Amniotic stem cell (primary cell): Measurements from ENCODE around the gene TIMM50.
"Not testable (repeated sequence)": the region's sequence is repeated elsewhere in the genome, so short reads cannot be mapped to it uniquely, and the experiment has no call there.

Source experiments
- DNase-seq: peaks from one replicate; lab custom pipeline; 2025; lab: John Stamatoyannopoulos, UW

Gene TIMM50

DNA sequence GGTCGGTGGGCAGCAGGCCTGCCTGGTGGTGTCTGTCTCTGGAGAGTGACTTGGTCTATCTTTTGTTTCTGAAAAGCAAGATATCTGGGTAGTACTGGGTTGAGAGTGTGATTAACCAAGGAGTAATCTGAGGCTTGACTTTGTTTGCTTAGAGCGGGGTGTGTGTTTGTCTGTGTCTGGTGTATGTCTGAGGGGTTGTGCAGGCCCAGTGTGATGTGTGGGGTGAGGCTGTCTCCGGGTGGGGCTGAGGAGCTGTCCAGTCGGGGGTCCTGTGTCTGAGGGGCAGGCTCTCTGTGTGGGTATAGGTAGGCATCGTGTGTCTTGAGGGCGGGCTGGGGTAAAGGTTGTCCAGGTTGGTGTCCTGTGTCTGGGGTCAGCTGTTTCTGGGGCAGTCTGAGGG, 11.1 kb upstream of the TIMM50 start:
- no peak for DNase-seq

DNA sequence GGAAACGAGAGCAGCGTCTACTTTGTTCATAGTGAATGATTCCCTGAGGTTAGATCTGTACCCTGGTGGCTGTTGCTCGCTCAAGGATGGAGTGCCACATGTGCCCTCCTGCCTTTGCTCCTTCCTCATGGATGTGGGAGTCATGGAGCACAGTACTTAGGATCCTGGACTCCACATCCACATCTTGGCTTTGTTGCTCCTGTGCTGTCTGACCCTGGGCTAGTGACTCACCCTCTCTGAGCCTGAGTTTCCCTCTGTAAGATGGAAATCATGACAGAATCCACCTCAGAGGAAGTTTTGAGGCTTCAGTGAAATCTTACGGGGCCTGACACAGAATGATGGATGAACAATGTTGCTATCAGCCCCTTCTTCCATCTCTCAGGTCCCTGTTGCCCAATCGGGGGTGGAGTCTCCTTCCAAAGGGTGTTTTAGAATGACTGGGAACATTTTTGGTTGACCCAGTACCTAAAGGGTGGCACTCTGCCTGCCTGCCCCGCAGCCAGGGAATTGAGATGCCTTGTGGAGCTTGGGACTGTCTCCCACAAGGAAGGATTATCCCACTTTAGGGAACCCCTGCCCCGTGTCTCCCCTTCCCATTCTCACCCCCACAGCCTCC, 9.8 kb upstream of the TIMM50 start:
- DNase-seq, result no peak

DNA sequence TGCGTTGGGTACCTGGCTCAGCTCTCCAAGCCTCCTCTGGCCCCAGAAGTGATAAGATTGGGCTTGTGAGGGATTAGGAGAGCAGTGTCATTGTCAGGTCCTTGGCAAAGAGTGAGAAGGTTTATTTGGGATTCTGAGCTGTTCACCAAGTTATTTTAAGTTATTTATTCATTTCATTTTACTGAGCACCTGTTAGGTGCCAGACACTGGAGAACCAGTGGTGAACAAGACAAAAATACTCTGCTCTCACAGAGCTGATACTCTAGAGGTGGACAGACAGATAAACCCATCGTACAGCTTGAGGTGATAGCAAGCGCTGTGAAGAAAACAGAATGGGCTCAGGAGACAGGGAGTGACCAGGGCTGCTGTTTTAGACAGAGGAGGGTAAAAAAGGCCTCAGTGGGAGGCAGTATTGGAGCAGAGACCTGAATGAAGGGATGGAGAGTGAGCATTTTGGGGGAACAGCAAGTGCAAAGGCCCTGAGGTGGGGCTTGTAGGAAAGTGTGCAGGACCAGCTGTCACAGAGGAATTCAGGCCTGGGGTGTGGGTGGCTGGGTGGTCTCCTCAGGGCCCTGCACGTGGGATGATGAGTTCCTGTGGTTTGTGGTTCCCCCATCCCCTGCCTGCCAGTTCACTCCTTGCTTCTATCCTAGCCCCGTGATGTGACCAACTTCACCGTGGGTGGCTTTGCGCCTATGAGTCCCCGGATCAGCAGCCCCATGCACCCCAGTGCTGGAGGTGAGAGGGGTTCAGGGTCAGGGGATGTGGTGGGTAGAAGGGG, 8.7 kb upstream of the TIMM50 start:
- no peak for DNase-seq

DNA sequence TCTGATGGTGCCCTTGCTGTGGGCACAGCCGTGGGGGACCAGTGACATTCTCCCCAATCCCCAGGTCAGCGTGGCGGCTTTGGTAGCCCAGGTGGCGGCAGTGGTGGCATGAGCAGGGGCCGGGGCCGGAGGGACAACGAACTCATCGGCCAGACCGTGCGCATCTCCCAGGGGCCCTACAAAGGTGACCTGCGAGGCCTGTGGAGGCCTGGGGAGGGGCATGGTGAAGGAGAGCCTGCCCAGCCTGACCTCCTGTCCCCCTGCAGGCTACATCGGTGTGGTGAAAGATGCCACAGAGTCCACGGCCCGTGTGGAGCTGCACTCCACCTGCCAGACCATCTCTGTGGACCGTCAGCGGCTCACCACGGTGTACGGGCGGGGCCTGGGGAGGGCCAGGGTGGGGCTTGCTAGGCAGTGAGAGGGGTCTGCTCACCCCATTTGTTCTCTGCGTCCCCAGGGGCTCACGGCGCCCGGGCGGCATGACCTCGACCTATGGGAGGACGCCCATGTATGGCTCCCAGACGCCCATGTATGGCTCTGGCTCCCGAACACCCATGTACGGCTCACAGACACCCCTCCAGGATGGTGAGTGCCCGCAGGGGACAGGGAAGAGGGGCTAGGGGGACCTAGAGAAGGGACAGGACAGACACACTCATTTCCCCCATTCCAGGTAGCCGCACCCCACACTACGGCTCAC, 7.7 kb upstream of the TIMM50 start:
- DNase-seq, result no peak

DNA sequence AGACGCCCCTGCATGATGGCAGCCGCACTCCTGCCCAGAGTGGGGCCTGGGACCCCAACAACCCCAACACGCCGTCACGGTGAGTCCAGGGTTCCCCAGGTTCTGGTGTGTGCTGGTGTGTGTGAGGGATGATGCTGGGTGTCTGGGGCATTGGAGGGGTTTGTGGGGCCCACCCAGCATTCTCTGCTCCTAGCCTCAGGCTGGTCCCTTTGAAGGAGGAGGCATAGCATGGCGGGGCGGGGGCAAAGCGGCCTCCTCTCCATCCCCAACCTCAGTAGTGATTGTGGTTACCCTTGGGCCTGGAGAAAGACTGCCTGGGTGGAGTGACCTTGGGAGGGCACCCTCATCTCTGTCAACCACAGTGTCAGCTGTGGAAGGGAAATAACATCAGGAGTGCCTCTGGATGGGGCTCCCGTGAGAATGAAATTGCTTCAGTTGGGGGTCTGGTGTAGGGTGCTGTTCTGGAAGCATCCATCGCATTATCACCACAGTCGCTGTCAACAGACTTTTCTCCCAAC, 7.1 kb upstream of the TIMM50 start:
- DNase-seq, result no peak

DNA sequence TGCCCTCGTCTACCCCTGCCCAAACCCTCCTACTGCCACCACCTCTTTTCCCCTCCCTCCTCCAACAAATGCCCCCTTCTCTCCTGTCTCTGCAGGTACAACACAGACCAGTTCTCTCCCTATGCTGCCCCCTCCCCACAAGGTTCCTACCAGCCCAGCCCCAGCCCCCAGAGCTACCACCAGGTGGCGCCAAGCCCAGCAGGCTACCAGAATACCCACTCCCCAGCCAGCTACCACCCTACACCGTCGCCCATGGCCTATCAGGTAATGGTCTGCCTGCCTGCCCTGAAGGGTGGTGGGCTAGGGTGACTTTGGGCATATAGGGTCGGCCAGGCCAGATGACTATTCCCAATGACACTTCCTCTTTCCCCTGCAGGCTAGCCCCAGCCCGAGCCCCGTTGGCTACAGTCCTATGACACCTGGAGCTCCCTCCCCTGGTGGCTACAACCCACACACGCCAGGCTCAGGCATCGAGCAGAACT, 6.5 kb upstream of the TIMM50 start:
- no peak for DNase-seq

DNA sequence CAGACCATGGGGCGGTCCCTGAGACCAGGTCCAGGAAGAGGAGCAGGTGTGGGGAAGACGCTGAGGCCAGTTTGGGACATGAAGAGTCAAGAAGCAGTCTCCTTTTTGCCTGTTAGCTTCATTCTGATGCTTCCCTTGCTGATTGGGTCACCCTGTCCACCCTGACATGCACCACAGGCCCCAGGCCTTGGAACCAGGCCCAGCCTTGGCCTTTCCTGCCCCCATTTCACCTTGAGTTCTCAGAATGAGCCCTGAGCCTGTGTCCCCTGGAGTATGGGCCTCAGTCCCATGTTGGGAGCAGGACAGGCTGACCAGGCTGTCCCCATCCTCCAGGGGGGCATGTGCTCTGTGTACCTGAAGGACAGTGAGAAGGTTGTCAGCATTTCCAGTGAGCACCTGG, 4.9 kb upstream of the TIMM50 start:
- no peak for DNase-seq

DNA sequence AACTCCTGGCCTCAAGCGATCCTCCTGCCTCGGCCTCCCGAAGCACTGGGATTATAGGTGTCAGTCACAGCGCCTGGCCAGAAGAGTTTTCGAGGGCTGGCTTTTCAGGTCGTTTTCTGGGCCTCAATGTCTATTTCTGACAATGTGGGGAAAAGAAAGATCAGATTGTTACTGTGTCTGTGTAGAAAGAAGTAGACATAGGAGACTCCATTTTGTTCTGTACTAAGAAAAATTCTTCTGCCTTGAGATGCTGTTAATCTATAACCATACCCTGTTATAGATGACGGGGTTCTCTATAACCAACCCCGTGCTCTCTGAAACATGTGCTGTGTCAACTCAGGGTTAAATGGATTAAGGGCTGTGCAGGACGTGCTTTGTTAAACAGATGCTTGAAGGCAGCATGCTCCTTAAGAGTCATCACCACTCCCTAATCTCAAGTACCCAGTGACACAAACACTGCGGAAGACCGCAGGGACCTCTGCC, 1.3 kb upstream of the TIMM50 start:
- DNase-seq, result not testable (repeated sequence)

DNA sequence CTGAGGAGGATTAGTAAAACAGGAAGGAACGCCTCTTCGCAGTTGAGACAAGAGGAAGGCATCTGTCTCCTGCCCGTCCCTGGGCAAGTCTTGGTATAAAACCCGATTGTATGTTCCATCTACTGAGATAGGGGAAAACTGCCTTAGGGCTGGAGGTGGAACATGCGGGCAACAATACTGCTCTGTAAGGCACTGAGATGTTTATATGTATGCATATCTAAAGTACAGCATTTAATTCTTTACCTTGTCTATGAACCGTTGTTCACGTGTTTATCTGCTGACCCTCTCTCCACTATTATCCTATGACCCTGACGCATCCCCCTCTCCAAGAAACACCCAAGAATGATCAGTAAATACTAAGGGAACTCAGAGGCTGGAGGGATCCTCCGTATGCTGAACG, 722 bp upstream of the TIMM50 start:
- DNase-seq, result no peak

DNA sequence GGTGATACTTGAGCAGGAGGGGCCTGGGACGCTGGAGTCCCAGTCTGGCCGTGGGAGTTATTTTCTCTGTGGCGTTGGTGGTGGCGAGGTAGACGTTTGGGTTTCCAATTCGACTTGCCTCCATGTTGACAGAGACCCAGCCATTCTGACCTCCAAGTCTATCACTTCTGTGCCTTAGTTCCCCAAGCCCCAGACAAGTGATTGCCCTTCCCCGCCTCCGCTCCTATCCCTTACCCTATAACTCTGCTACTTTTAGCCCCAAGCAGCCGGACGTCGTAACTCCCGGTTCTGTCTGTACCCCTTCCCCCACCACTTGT, 549 bp downstream of the TIMM50 start:
- DNase-seq, result no peak

DNA sequence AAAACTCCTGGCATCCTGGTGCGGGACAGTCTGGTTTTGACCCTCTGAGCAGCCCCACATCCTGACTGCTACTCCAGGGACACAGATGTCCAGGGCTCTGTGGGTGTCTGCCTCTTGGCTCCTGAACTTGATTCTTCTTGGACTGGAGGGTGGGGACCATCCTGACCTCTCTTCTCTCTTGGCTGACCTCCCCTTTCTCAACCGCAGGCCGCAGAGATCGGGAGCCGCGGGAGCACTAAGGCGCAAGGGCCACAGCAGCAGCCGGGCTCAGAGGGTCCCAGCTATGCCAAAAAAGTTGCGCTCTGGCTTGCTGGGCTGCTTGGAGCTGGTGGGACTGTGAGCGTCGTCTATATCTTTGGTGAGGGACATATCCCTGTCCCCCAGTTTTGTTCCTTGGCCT, 1.0 kb downstream of the TIMM50 start:
- DNase-seq, result no peak

DNA sequence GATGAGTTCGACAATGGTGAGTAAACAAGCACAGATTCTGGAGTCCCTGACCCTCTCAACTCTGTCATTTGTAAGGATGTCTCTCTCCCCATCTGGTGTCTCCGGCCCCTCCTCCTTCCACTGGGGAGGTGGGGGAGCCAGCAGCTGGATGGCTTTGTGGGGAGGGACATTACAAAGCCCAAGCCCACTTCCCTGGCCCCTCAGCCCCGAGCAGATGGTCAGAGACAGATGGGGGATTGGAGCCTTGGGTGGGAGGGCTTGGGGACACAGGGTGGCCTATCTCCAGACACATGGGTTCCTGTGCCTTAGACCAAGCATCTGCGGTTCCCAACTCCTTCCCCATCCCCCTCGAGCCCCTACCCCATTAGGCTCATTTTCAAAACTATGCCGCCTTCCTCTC, 2.5 kb downstream of the TIMM50 start:
- DNase-seq, result no peak

DNA sequence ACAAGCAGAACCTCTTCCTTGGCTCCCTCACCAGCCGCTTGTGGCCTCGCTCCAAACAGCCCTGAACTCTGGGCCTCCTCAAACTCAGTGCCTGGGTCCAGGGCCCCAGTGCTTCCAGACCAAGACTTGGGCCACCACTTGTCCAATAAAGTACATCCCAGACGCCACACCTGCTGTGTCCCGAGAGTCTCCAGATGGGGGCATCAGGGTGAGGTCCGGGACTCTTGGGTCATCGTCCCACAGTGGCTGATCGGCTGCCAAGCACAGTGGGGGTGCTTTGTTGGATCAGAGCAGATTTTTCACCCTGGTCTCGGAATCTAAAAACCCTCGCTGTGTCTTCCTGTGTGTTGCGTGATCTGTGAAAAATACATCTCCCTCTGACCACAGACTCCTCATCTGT, 9.1 kb downstream of the TIMM50 start:
- DNase-seq, result no peak

DNA sequence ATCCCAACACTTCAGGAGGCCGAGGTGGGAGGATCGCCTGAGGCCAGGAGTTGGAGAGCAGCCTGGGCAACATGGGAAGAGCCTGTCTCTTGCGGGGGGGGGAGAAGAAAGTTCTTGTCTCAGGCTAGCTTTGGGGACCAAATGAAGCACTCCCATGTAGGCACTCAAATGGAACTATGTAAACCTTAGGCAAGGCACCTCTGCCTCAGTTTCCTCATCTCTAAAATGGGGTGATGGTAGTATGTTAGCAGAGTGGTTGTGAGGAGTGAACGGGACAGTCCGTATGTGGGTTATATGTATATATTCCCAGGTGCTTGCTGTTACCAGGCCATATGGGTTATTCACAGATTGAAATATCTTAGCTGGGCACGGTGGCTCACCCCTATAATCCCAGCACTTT, 11.6 kb downstream of the TIMM50 start:
- DNase-seq, result no peak

DNA sequence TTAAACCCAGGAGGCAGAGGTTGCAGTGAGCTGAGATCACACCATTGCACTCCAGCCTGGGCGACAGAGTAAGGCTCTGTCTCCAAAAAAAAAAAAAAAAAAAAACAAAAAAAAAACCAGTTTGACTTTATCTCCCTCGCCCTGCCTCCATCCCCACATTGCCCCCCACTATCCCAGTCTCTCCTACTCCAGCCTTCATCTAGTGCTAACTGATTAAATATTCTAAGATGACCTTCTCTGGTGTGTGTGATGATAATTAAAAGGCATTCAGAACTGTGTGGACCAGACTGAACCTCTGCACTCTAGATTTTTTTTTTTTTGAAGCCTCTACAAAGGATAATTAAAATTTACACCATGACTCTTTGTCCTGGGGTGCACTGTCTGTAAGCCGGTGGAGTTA, 12.2 kb downstream of the TIMM50 start:
- DNase-seq, result no peak

DNA sequence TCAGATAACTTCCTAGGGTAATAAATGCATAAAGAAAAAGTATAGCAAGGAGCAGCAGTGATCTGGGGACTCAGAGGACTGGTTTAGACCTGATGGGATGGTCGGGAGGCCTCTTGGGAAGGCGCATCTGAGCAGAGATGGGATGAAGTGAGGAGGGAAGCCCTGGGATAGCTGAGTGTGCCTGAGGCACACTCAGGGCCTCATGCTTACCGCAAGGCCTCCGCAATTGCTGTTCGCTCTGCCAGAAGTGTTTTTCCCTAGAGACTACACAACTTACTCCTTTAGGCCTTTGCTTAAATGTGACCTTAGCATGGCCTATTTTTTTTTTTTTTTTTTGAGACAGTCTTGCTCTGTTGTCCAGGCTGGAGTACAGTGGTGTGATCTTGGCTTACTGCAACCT, 14.0 kb downstream of the TIMM50 start:
- no peak for DNase-seq

DNA sequence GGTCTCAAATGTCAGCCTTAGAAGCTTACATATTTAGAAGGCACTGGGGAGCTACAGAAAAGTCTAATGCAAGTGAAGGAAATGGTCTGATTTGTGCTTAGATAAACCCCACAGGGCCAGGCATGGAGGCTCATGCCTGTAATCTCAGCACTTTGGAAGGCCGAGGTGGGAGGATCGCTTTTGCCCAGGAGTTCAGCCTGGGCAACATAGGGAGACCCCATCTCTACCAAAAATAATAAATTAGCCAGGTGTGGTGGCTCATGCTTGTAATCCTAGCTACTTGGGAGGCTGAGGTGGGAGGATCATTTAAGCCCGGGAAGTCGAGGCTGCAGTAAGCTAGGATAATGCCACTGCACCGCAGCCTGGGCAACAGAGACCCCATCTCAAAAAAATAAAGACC, 15.4 kb downstream of the TIMM50 start:
- DNase-seq, result no peak

DNA sequence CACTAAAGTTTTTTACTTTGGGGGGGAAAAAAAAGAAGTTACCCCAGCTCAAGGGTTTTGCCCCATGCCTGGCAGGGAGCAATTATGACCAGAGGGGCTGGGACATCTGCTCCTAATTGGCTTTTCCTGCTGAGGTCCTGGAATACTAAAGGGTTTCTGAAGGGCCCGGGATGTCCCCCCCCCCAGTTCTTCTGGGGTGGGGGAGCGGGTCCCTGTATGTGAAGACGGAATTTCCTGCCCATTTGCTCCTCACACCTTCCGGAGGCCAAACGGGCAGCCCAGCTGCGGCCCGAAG, 17.0 kb downstream of the TIMM50 start:
- no peak for DNase-seq

DNA sequence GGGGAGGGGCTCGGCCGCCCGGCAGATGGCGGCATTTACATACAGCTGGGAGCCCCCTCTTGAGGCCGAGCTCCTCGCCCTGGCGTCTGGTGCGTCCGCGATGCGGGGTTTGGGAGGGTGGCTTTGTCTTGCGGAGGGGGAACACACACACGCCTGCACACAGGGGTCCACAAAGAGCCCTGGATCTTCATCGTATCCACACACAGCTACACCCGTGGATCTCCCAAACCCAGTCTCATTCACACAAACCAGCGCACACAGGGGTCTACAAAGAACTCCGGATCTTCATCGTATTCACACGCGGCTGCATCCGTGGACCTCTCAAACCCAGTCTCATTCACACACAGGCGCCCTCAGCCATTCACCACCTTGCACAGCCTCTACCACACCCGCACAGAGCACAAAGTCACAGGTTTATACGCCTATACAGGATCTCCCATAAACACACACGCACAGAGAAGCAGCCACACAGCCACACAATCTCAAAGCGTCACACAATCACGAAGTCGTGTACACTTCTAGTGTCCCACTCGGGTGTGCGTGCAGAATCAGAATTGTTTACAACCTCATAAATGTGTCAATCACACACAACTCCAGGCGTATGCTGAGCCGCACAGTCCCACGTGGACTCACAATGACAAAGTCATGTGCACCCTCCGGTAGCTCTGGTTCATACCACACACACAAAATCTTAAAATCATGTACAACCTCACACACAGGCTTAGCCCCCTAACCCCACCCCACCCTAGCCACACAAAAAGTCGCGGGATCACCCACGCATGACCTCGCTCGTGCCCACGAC, 17.6 kb downstream of the TIMM50 start:
- DNase-seq, result no peak

DNA sequence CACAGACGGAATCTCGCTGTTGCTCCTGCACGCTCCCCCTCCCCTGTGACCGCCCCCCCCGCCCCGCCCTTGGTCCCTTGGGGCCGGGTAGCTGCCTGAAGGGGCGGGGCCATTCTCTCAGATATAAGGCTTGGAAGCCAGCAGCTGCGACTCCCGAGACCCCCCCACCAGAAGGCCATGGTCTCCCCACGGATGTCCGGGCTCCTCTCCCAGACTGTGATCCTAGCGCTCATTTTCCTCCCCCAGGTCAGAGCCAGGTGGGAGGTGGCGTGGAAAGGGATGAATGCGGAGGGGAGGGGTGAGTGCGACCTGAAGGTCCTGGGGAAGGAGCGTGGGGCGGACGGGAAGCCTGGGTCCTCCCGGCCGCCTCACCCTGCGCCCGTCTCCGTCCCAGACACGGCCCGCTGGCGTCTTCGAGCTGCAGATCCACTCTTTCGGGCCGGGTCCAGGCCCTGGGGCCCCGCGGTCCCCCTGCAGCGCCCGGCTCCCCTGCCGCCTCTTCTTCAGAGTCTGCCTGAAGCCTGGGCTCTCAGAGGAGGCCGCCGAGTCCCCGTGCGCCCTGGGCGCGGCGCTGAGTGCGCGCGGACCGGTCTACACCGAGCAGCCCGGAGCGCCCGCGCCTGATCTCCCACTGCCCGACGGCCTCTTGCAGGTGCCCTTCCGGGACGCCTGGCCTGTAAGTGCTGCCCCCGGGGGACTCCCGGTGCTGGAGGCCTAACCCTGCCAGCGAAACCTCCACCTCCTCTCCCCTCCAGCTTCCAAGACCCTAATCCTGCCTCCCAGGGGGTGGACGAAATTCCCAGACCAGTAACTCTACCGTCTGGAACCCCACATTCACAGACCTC, 18.4 kb downstream of the TIMM50 start, which contains the start of gene DLL3:
Gene DLL3, plus strand, starts transcription at position 150 of the 845 bp plus-strand sequence. Its CDS starts 28 bp downstream, at position 178.
- DNase-seq, result no peak

DNA sequence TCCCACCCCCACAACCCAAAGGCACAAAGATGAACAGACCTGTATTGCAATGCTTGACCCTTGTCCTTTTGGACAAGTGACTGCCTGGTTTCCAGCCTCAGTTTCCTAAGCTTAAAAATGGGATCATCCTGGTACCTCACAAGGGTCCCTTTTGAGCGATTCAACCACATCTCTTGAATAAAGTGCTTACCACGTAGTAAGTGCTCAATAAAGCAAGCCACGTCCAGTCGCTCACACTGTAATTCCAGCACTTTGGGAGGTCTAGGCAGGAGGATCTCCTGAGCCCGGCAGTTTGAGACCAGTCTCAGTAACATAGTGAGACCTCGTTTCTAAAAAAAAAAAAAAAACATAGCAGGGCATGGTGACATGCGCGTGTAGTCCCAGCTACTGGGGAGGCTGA, 19.3 kb downstream of the TIMM50 start:
- DNase-seq, result no peak
